Measurements from ENCODE around the gene SEC16A.

The SEC16A gene

DNA sequence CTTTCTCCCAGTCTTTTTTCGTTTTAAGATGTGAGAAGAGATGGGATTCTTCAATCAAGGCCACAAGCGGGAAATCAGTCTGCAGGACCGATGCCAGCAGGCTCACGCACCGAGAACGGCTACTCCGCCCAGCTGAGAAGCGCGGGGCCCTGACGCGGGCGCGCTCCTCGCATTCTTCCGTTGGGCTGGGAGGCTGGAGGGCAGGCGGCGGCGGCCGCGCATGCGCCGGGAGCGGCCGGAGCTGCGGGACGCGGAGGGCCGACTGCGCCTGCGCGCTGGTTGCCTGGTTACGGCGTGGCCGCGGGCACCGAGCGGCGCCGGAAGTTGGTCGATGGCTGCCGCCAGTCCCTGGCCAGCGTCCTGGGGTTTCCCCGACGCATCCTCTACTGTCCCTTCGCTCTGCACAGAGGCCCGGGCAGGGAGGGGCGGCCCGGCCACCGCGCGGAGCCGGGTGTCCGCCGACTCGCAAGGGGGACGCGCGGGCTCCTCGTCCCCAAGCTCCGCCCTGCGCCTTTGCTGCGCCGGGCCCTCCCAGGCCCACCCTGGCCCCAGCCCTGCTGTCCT, 831 bp upstream of the SEC16A start:
- no peak for TF ChIP-seq SUZ12 (IDR thresholded peaks at IDR 0.05; ENCODE audit: extremely low read depth, insufficient read depth, insufficient read length)
- no peak for TF ChIP-seq ZNF274 (IDR thresholded peaks at IDR 0.05; ENCODE audit: low read depth, low read length)
- no peak for TF ChIP-seq YY1 (IDR thresholded peaks at IDR 0.05; ENCODE audit: insufficient read depth, insufficient read length)
- Histone ChIP-seq H3K4me3 (ENCODE audit: insufficient read length, low read depth) (peak overlapping the region; percentile 55), H3K9ac (ENCODE audit: insufficient read length, low read depth) (peak overlapping the region; percentile 87), H3K36me3 (ENCODE audit: insufficient read depth, insufficient read length, low read length) (peaks cover 16% of the 10 kb centered on the region), H3K27me3 (ENCODE audit: insufficient read depth, insufficient read length) (no peaks in the 10 kb centered on the region), H3K4me1 (ENCODE audit: insufficient read depth, insufficient read length) (peaks cover 19% of the 10 kb centered on the region), H3K9me3 (ENCODE audit: insufficient read depth, low read length) (no peaks in the 10 kb centered on the region)
- peak; percentile 80 for DNase-seq (ENCODE audit: low read depth, low spot score)

DNA sequence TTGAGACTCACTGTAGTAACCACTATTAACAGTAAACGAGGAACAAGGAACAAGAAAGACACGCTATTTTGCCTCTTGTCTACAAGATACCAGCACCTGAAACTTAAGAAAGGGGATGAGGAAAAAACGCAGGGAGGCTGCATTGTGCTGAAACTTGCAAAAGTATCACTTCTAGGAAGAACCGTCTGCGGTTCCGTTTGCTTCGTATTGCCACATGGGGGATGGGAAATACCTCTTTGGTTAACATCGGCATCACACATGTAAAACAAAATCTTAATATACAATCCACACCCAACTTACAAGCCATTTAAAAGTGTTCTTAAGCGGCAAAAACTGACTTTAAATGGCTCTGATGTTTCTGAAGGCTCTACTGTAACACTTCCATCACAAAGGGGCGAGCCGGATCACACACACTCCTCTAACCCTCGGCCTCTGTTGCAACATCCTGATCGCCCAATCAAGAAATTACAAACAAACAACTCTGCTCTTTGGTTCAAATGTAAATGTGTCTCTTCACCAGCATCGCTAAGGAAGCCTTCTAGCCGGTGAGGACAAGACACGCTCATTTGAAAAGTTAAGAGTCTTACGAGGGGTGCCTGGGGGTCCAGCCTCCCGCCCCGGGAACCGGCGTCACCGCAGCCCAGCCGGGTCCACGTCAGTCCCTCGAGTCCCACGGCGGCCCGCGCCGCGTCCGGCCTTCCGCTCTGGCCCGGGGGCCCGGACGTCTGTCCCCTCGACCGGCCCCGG, 621 bp downstream of the SEC16A start:
- peak; percentile 30 for DNase-seq (ENCODE audit: low read depth, low spot score)
- TF ChIP-seq ZNF274 (IDR thresholded peaks at IDR 0.05; ENCODE audit: low read depth, low read length) (no peak), YY1 (IDR thresholded peaks at IDR 0.05; ENCODE audit: insufficient read depth, insufficient read length) (no peak), SUZ12 (IDR thresholded peaks at IDR 0.05; ENCODE audit: extremely low read depth, insufficient read depth, insufficient read length) (no peak)
- peaks cover 31% of the 10 kb centered on the region for H3K36me3 ChIP-seq (ENCODE audit: insufficient read depth, insufficient read length, low read length)
- peak overlapping the region; percentile 85 for H3K9ac ChIP-seq (ENCODE audit: insufficient read length, low read depth)
- H3K9me3 ChIP-seq (ENCODE audit: insufficient read depth, low read length), result no peaks in the 10 kb centered on the region
- peaks cover 19% of the 10 kb centered on the region for H3K4me1 ChIP-seq (ENCODE audit: insufficient read depth, insufficient read length)
- peak overlapping the region; percentile 74 for H3K4me3 ChIP-seq (ENCODE audit: insufficient read length, low read depth)
- H3K27me3 ChIP-seq (ENCODE audit: insufficient read depth, insufficient read length), result no peaks in the 10 kb centered on the region

DNA sequence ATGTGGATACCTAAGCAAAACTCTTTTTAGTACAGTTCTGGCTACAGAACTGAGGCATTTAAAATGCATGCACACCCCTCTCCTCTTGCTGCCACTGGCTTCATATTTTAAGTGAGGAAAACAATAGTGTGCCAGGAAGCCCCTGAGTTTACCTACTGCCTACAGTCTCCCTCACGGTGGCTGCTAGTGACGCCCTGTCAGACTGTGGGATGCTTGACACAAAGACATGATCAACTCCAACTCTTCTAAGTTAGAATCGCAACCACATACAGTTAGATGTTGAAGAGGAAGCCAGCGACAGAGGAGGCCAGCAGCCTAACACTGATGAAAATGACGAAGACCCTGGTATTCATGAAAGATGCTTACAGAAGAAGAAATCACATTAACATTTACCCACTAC, 1.3 kb downstream of the SEC16A start:
- Histone ChIP-seq H3K9ac (ENCODE audit: insufficient read length, low read depth) (peak overlapping the region; percentile 85), H3K27me3 (ENCODE audit: insufficient read depth, insufficient read length) (no peaks in the 10 kb centered on the region), H3K4me1 (ENCODE audit: insufficient read depth, insufficient read length) (peaks cover 19% of the 10 kb centered on the region), H3K9me3 (ENCODE audit: insufficient read depth, low read length) (no peaks in the 10 kb centered on the region), H3K4me3 (ENCODE audit: insufficient read length, low read depth) (peak overlapping the region; percentile 74), H3K36me3 (ENCODE audit: insufficient read depth, insufficient read length, low read length) (peaks cover 38% of the 10 kb centered on the region)
- DNase-seq (ENCODE audit: low read depth, low spot score), result no peak
- TF ChIP-seq ZNF274 (IDR thresholded peaks at IDR 0.05; ENCODE audit: low read depth, low read length), result no peak
- no peak for TF ChIP-seq SUZ12 (IDR thresholded peaks at IDR 0.05; ENCODE audit: extremely low read depth, insufficient read depth, insufficient read length)
- no peak for TF ChIP-seq YY1 (IDR thresholded peaks at IDR 0.05; ENCODE audit: insufficient read depth, insufficient read length)

DNA sequence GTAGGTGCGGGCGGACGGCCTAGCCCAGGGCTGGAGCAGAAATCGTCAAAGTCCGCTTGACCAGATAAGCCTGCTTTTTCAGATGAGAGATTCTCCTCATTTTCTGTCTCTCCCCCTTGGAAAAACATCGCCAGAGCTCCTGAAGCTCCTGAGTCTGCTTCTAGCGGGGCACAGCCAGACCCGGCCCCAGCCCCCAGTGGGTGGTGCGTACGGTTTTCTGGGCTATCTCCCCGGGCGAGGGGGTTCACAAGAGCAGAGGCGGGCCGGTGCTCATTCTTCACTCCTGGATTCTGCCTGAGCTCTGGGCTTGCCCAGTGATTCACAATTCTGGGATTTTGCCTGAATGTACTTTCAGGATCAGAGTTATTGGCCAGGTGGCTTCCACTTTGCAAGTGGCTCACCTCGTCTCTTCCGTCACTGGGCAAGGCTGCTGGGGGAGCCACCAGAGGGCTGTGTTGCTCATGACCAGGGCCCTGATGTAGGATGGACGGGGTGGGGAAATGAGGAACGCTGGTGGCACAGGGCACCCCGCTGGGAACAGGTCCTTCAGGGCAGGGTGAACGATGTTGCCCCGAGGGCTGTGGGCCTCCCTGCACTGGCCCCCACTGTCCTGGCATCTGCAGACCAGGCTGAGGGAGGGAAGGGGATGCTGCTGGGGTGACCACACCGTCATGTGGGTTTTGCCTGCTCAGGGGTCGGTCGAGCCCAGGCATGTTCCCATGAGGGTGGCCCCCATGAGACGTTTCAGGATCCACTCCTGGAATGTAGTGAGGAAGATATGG, 6.3 kb downstream of the SEC16A start:
- Histone ChIP-seq H3K9me3 (ENCODE audit: insufficient read depth, low read length) (no peaks in the 10 kb centered on the region), H3K36me3 (ENCODE audit: insufficient read depth, insufficient read length, low read length) (peaks cover 88% of the 10 kb centered on the region), H3K9ac (ENCODE audit: insufficient read length, low read depth) (no peak overlapping the region), H3K4me1 (ENCODE audit: insufficient read depth, insufficient read length) (peaks cover 5% of the 10 kb centered on the region), H3K4me3 (ENCODE audit: insufficient read length, low read depth) (no peak overlapping the region), H3K27me3 (ENCODE audit: insufficient read depth, insufficient read length) (no peaks in the 10 kb centered on the region)
- TF ChIP-seq YY1 (IDR thresholded peaks at IDR 0.05; ENCODE audit: insufficient read depth, insufficient read length) (no peak), ZNF274 (IDR thresholded peaks at IDR 0.05; ENCODE audit: low read depth, low read length) (no peak), SUZ12 (IDR thresholded peaks at IDR 0.05; ENCODE audit: extremely low read depth, insufficient read depth, insufficient read length) (no peak)
- no peak for DNase-seq (ENCODE audit: low read depth, low spot score)

DNA sequence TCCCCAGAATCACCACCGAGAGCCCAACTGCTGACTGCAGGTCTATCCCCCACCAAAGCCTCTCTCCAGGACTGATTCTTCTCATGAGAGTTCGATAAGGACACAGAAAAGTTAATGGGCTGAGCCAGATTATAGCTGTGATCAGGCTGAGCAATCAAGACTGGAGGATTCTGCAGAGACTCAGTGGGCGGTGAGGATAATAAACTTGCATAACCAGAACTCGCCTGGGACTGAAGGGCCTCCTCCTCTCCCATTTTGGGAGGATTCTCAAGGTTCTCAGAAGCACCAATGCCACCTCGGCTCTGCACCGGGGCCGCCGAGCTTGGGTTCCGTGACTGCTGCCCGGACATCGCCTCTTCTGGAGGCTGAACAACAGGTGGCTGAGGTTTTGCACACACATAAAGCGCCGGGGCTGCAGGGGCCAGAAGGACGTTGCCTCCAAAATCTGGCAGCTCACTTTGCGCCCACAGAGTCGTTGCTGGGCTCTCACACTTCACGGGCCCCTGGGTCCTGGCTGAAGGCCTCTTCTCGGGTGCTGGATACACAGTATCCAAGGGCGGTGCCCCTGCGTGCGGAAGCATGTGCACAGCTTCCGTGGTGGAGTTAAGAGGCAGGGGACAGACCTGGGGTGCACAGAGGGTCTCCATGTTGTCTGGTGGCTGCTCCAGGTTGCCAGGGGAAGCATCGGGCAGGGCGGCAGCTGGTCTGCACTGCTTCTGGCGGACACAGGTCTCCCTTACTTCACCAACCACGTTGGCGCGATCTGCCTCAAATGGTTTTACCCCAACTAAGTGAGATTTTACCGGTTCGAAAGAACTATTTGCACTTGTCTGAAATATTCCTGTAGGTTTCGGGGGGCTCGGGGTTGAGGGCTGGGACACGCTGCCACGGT, 7.6 kb downstream of the SEC16A start:
- Histone ChIP-seq H3K4me3 (ENCODE audit: insufficient read length, low read depth) (no peak overlapping the region), H3K27me3 (ENCODE audit: insufficient read depth, insufficient read length) (no peaks in the 10 kb centered on the region), H3K9ac (ENCODE audit: insufficient read length, low read depth) (no peak overlapping the region), H3K36me3 (ENCODE audit: insufficient read depth, insufficient read length, low read length) (peaks cover 98% of the 10 kb centered on the region), H3K9me3 (ENCODE audit: insufficient read depth, low read length) (no peaks in the 10 kb centered on the region), H3K4me1 (ENCODE audit: insufficient read depth, insufficient read length) (peaks cover 3% of the 10 kb centered on the region)
- TF ChIP-seq ZNF274 (IDR thresholded peaks at IDR 0.05; ENCODE audit: low read depth, low read length) (no peak), YY1 (IDR thresholded peaks at IDR 0.05; ENCODE audit: insufficient read depth, insufficient read length) (no peak), SUZ12 (IDR thresholded peaks at IDR 0.05; ENCODE audit: extremely low read depth, insufficient read depth, insufficient read length) (no peak)
- DNase-seq (ENCODE audit: low read depth, low spot score), result no peak

DNA sequence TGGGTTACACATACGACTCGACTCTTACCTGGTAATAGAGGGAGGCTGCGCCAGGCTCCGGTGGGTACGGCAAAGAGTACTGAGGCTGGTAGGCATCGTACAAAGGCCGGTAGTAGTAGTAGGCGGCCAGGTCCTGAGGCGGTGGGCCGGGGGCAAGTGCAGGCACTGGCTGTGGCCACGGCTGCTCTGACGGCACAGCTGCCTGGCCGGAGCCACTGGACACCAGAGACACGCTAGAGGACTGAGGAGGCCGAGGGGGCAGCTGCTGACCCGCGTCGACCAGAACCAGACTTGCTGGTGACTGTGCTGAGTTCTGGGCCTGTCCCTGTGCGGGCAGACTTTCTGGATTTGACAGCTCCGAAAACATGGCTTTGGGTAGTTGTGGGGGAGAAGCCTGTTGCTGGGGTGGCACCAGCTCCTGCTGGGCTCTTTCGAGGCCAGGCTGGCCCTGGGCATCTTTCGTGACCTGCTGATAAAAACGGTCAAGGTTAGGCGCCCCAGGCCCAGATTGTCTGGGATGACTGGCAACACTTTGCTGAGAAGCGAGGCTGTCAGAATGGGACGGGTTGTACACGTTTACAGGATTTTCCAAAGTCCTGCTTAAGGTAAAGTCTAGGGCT, 8.7 kb downstream of the SEC16A start:
- TF ChIP-seq SUZ12 (IDR thresholded peaks at IDR 0.05; ENCODE audit: extremely low read depth, insufficient read depth, insufficient read length), result no peak
- no peak for TF ChIP-seq YY1 (IDR thresholded peaks at IDR 0.05; ENCODE audit: insufficient read depth, insufficient read length)
- no peak for TF ChIP-seq ZNF274 (IDR thresholded peaks at IDR 0.05; ENCODE audit: low read depth, low read length)
- DNase-seq (ENCODE audit: low read depth, low spot score), result no peak
- Histone ChIP-seq H3K36me3 (ENCODE audit: insufficient read depth, insufficient read length, low read length) (peaks cover 100% of the 10 kb centered on the region), H3K9ac (ENCODE audit: insufficient read length, low read depth) (no peak overlapping the region), H3K4me3 (ENCODE audit: insufficient read length, low read depth) (no peak overlapping the region), H3K4me1 (ENCODE audit: insufficient read depth, insufficient read length) (no peaks in the 10 kb centered on the region), H3K9me3 (ENCODE audit: insufficient read depth, low read length) (no peaks in the 10 kb centered on the region), H3K27me3 (ENCODE audit: insufficient read depth, insufficient read length) (no peaks in the 10 kb centered on the region)
